H9 (cell line): Measurements from ENCODE around the gene TMEM63C. TPM values are rescaled to one million over a fixed set of nuclear protein-coding genes. Genes with fewer than 3 reads are reported as not detected.

Experiments
- DNase-seq: peaks from one replicate; pipeline ENCODE4 v3.0.0-alpha.2; 2017
- H2AFZ ChIP-seq: one replicate; pipeline ENCODE4 v1.6.1; 2013; ENCODE audit warnings: mild to moderate bottlenecking, low read length, control low read depth, moderate library complexity
- H2AK5ac ChIP-seq: 2 replicates; pipeline ENCODE4 v1.6.1; 2013; ENCODE audit warnings: low read length, control low read depth, mixed read lengths; ENCODE audit not compliant: insufficient read length
- H2BK120ac ChIP-seq: one replicate; pipeline ENCODE4 v1.6.1; 2013; ENCODE audit warnings: low read depth, mild to moderate bottlenecking, low read length, control low read depth, inconsistent platforms; ENCODE audit not compliant: poor library complexity, severe bottlenecking
- H2BK12ac ChIP-seq: 2 replicates; pipeline ENCODE4 v1.6.1; 2013; ENCODE audit warnings: low read length, control low read depth, mixed read lengths, low read depth; ENCODE audit not compliant: insufficient read length
- H2BK15ac ChIP-seq: 2 replicates; pipeline ENCODE4 v1.6.1; 2013; ENCODE audit warnings: low read depth, low read length, control low read depth
- H2BK20ac ChIP-seq: one replicate; pipeline ENCODE4 v1.6.1; 2013; ENCODE audit warnings: low read depth, mild to moderate bottlenecking, low read length, control low read depth, inconsistent platforms; ENCODE audit not compliant: poor library complexity, severe bottlenecking
- H2BK5ac ChIP-seq: 2 replicates; pipeline ENCODE4 v1.6.1; 2013; ENCODE audit warnings: low read length, control low read depth, mixed read lengths; ENCODE audit not compliant: insufficient read length
- H3K14ac ChIP-seq: 2 replicates; pipeline ENCODE4 v1.6.1; 2013; ENCODE audit warnings: low read length, control low read depth; ENCODE audit not compliant: insufficient read depth
- H3K18ac ChIP-seq: 2 replicates; pipeline ENCODE4 v1.6.1; 2013; ENCODE audit warnings: low read depth, mild to moderate bottlenecking, mixed read lengths, low read length, control low read depth; ENCODE audit not compliant: insufficient read length
- H3K23ac ChIP-seq: 2 replicates; pipeline ENCODE4 v1.6.1; 2013; ENCODE audit warnings: low read length, control low read depth, mixed read lengths, low read depth; ENCODE audit not compliant: insufficient read length
- H3K23me2 ChIP-seq: 2 replicates; pipeline ENCODE4 v1.6.1; 2013; ENCODE audit warnings: low read depth, mild to moderate bottlenecking, mixed read lengths, low read length, control low read depth; ENCODE audit not compliant: insufficient read length, poor library complexity, severe bottlenecking
- H3K27ac ChIP-seq: 2 replicates; pipeline ENCODE4 v1.5.1; 2013; ENCODE audit warnings: low read length, control low read depth, mixed read lengths, low read depth; ENCODE audit not compliant: insufficient read length
- H3K27me3 ChIP-seq: 2 replicates; pipeline ENCODE4 v1.6.1; 2013; ENCODE audit warnings: low read length, control low read depth, inconsistent platforms; ENCODE audit not compliant: insufficient read depth
- H3K4ac ChIP-seq: 2 replicates; pipeline ENCODE4 v1.6.1; 2013; ENCODE audit warnings: low read depth, mild to moderate bottlenecking, control low read depth, inconsistent platforms, low read length, moderate library complexity
- H3K4me1 ChIP-seq: 2 replicates; pipeline ENCODE4 v1.6.1; 2013; ENCODE audit warnings: low read length, control low read depth, inconsistent platforms; ENCODE audit not compliant: insufficient read depth
- H3K4me2 ChIP-seq: 2 replicates; pipeline ENCODE4 v1.6.1; 2013; ENCODE audit warnings: low read length, control low read depth, mixed read lengths; ENCODE audit not compliant: insufficient read length, insufficient read depth
- H3K56ac ChIP-seq: 2 replicates; pipeline ENCODE4 v1.6.1; 2013; ENCODE audit warnings: low read depth, mild to moderate bottlenecking, mixed read lengths, low read length, control low read depth; ENCODE audit not compliant: insufficient read length
- H3K79me1 ChIP-seq: 2 replicates; pipeline ENCODE4 v1.6.1; 2013; ENCODE audit warnings: low read depth, mild to moderate bottlenecking, moderate library complexity, low read length, control low read depth, inconsistent platforms; ENCODE audit not compliant: insufficient read depth, poor library complexity, severe bottlenecking
- H3K79me2 ChIP-seq: 2 replicates; pipeline ENCODE4 v1.6.1; 2013; ENCODE audit warnings: low read length, control low read depth, inconsistent platforms; ENCODE audit not compliant: insufficient read depth
- H3K9ac ChIP-seq: 2 replicates; pipeline ENCODE4 v1.6.1; 2013; ENCODE audit warnings: low read length, control low read depth, mixed read lengths; ENCODE audit not compliant: insufficient read length; ENCODE audit errors: extremely low read depth
- H3K9me3 ChIP-seq: one replicate; pipeline ENCODE4 v1.6.1; 2013; ENCODE audit warnings: low read depth, low read length, inconsistent platforms; ENCODE audit not compliant: control insufficient read depth
- H3T11ph ChIP-seq: one replicate; pipeline ENCODE4 v1.6.1; 2013; ENCODE audit warnings: mild to moderate bottlenecking, low read length, control low read depth, inconsistent platforms
- H4K20me1 ChIP-seq: one replicate; pipeline ENCODE4 v1.6.1; 2013; ENCODE audit not compliant: control insufficient read depth, insufficient read length, insufficient read depth
- H4K5ac ChIP-seq: 2 replicates; pipeline ENCODE4 v1.6.1; 2013; ENCODE audit warnings: low read depth, mild to moderate bottlenecking, mixed read lengths, low read length, control low read depth; ENCODE audit not compliant: insufficient read length
- H4K8ac ChIP-seq: replicated peaks from 2 replicates; pipeline ENCODE4 v1.6.1; 2013; ENCODE audit warnings: low read length, control low read depth, mixed read lengths, low read depth; ENCODE audit not compliant: insufficient read length
- H4K91ac ChIP-seq: 2 replicates; pipeline ENCODE4 v1.6.1; 2013; ENCODE audit warnings: low read depth, mild to moderate bottlenecking, moderate library complexity, mixed read lengths, low read length, control low read depth; ENCODE audit not compliant: insufficient read length
- H3K27ac Mint-ChIP-seq, 3 experiments: 2 replicates in 2 of 3; 3 replicates in 1 of 3; pipeline ENCODE4 v1.8.0; 2020 to 2021; ENCODE audit warnings: mixed read lengths in 3 of 3, mild to moderate bottlenecking in 1 of 3, moderate library complexity in 1 of 3
- H3K27me3 Mint-ChIP-seq: 2 replicates; pipeline ENCODE4 v1.8.0; 2021; ENCODE audit warnings: low read depth, mild to moderate bottlenecking, moderate library complexity, mixed read lengths
- H3K36me3 Mint-ChIP-seq, 3 experiments: 2 replicates in 2 of 3; 3 replicates in 1 of 3; pipeline ENCODE4 v1.8.0; 2020 to 2021; ENCODE audit warnings: low read depth in 3 of 3, mixed read lengths in 3 of 3; ENCODE audit not compliant: insufficient read depth in 1 of 3
- H3K4me1 Mint-ChIP-seq, 2 experiments: 2 replicates each; pipeline ENCODE4 v1.8.0; 2020; ENCODE audit warnings: mixed read lengths in 2 of 2
- H3K4me3 Mint-ChIP-seq, 2 experiments: 2 replicates in 1 of 2; 3 replicates in 1 of 2; pipeline ENCODE4 v1.8.0; 2020 to 2021; ENCODE audit warnings: mild to moderate bottlenecking in 2 of 2, mixed read lengths in 2 of 2, moderate library complexity in 1 of 2
- H3K9me3 Mint-ChIP-seq, 2 experiments: 2 replicates in 1 of 2; 3 replicates in 1 of 2; pipeline ENCODE4 v1.8.0; 2020; ENCODE audit warnings: mild to moderate bottlenecking in 2 of 2, mixed read lengths in 2 of 2, moderate library complexity in 1 of 2
- CTCF ChIP-seq: fragments of 200-600 bp; sonication (generic); conservative IDR thresholded peaks from 3 replicates; pipeline ENCODE4 v1.8.0; 2021; ENCODE audit warnings: antibody characterized with exemption, mild to moderate bottlenecking
- WGBS: extraction: QIAGEN DNeasy Blood & Tissue Kit; methylation state at CpG from one replicate; pipeline ENCODE4 v1.1.7; 2013; ENCODE audit warnings: missing lambda C conversion rate, low lambda C conversion rate, mixed read lengths; ENCODE audit not compliant: insufficient read length; ENCODE audit errors: extremely low coverage; 5-methylcytosine and 5-hydroxymethylcytosine counted together
- total RNA-seq: library from RNA; stranded (reverse); gene quantifications from 2 replicates; pipeline ENCODE4 v1.2.1, GENCODE V29; 2021

Gene TMEM63C
- total RNA-seq, 1 experiment from 2014 or later, result 2.2 TPM

GRCh38 chr14:77153802-77154201 is 27.8 kb upstream of the TMEM63C start:
- no peak for TF ChIP-seq CTCF
- Histone ChIP-seq H2BK5ac (no peak overlapping the region), H2AFZ (no peak overlapping the region), H3K79me1 (no peaks in the 10 kb centered on the region), H3K23me2 (peaks cover 2% of the 10 kb centered on the region), H3K23ac (no peak overlapping the region), H3K4me1 (peaks cover 3% of the 10 kb centered on the region; the same call in 1 of the 2 replicates), H2AK5ac (no peak overlapping the region), H3K56ac (no peak overlapping the region), H3K27me3 (no peaks in the 10 kb centered on the region), H2BK120ac (no peak overlapping the region), H4K5ac (no peak overlapping the region), H3K79me2 (no peaks in the 10 kb centered on the region), H3K27ac (no peak overlapping the region), H2BK15ac (no peak overlapping the region), H4K91ac (no peak overlapping the region), H3K4ac (no peak overlapping the region), H3K9me3 (no peaks in the 10 kb centered on the region), H3T11ph (no peak overlapping the region), H2BK20ac (no peak overlapping the region), H4K8ac (no peak overlapping the region), H3K9ac (no peak overlapping the region), H3K4me2 (no peak overlapping the region), H2BK12ac (no peak overlapping the region), H3K14ac (no peak overlapping the region), H3K18ac (no peak overlapping the region), H4K20me1 (peaks cover 3% of the 10 kb centered on the region)
- peak; percentile 10 for DNase-seq
- Mint-ChIP-seq H3K27ac (no peak overlapping the region), H3K4me1 (peaks cover 36 to 48% of the 10 kb centered on the region in 2 experiments), H3K27me3 (peaks cover 2% of the 10 kb centered on the region; the same call in 1 of the 2 replicates), H3K4me3 (no peak overlapping the region), H3K9me3 (peaks cover 0 to 4% of the 10 kb centered on the region in 2 experiments; a peak in 2 of 5 replicates), H3K36me3 (no peaks in the 10 kb centered on the region; a peak in 1 of 7 replicates)
- no CpG with 5 or more reads among the region's 3 CpGs for WGBS
